PFSK-1 (cell line): Measurements from ENCODE around the gene RASA1.

Experiments
- FOXP2 ChIP-seq: optimal IDR thresholded peaks from 2 replicates; pipeline ENCODE3; 2011; ENCODE audit warnings: borderline replicate concordance, control low read depth, inconsistent platforms; ENCODE audit not compliant: insufficient read depth; ENCODE audit errors: extremely low read length, extremely low read depth
- POLR2AphosphoS5 ChIP-seq: IDR thresholded peaks from 2 replicates; pipeline ENCODE4 v1.6.1; 2012; ENCODE audit warnings: low read depth, mild to moderate bottlenecking, control low read depth, low read length, moderate library complexity
- SIN3A ChIP-seq: IDR thresholded peaks from 2 replicates; pipeline ENCODE4 v1.6.1; 2012; ENCODE audit warnings: mild to moderate bottlenecking, low read length, moderate library complexity, borderline replicate concordance; ENCODE audit not compliant: insufficient read depth
- TAF1 ChIP-seq: IDR thresholded peaks from 2 replicates; pipeline ENCODE4 v1.6.1; 2012; ENCODE audit warnings: low read length, control low read depth, borderline replicate concordance; ENCODE audit not compliant: insufficient read depth
- TF ChIP-seq, protein P1 (sequence below), 2 experiments: IDR thresholded peaks; 2 replicates each; pipeline versions ENCODE4 v1.6.1 to v1.8.0; 2011 to 2012; ENCODE audit warnings: low read depth in 2 of 2, low read length in 2 of 2, control low read depth in 1 of 2, inconsistent platforms in 1 of 2, mild to moderate bottlenecking in 1 of 2, moderate library complexity in 1 of 2; ENCODE audit not compliant: insufficient read depth in 1 of 2

The RASA1 gene

DNA sequence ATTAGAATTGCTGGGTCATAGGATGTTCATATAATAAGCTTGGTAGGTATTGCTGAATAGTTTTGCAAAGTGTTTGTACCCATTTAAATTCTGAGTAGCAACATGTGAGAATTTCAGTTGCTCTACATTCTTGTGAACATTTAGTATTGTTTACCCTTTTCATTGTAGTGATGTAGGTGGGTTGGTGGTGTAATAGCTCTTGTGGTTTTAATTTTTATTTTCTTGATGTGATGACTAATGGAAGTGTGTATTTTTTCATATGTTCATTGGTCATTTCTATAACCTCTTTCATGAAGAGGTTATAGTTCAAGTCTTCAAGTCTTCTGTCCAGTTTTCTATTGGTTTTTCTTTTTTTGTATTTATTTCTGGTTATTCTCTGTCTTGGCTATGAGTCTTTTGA lies 34.4 kb downstream of the RASA1 start:
- no peak for TF ChIP-seq TAF1
- TF ChIP-seq SIN3A: no peak
- TF ChIP-seq POLR2AphosphoS5: no peak
- TF ChIP-seq, protein P1, sequence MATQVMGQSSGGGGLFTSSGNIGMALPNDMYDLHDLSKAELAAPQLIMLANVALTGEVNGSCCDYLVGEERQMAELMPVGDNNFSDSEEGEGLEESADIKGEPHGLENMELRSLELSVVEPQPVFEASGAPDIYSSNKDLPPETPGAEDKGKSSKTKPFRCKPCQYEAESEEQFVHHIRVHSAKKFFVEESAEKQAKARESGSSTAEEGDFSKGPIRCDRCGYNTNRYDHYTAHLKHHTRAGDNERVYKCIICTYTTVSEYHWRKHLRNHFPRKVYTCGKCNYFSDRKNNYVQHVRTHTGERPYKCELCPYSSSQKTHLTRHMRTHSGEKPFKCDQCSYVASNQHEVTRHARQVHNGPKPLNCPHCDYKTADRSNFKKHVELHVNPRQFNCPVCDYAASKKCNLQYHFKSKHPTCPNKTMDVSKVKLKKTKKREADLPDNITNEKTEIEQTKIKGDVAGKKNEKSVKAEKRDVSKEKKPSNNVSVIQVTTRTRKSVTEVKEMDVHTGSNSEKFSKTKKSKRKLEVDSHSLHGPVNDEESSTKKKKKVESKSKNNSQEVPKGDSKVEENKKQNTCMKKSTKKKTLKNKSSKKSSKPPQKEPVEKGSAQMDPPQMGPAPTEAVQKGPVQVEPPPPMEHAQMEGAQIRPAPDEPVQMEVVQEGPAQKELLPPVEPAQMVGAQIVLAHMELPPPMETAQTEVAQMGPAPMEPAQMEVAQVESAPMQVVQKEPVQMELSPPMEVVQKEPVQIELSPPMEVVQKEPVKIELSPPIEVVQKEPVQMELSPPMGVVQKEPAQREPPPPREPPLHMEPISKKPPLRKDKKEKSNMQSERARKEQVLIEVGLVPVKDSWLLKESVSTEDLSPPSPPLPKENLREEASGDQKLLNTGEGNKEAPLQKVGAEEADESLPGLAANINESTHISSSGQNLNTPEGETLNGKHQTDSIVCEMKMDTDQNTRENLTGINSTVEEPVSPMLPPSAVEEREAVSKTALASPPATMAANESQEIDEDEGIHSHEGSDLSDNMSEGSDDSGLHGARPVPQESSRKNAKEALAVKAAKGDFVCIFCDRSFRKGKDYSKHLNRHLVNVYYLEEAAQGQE (IDR thresholded peaks at IDR 0.05; ENCODE audit: insufficient read depth in 1 of 2, low read depth in 2 of 2, low read length in 2 of 2): no peak
- no peak for TF ChIP-seq FOXP2

DNA sequence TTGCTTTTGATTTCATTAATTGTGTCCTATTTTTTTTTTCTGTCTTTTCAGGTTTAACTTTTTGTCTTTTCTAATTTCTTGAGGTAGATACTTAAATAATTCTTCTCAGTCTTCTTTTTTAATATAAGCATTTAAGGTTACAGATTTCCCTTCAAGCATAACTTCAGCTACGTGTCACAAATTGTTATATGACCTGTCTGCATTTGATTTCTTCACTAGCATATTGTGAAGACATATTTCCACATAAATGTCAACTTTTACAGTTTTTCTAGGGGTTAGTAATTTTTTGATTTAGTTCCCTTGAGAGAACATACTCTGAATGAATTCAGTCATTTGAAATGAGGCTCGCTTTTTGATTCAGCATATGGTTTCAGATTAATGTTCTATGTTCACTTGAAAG lies 35.6 kb downstream of the RASA1 start:
- TF ChIP-seq POLR2AphosphoS5 (no peak), SIN3A (no peak), FOXP2 (no peak), TAF1 (no peak)
- TF ChIP-seq, protein P1 (IDR thresholded peaks at IDR 0.05; ENCODE audit: insufficient read depth in 1 of 2, low read depth in 2 of 2, low read length in 2 of 2): no peak

DNA sequence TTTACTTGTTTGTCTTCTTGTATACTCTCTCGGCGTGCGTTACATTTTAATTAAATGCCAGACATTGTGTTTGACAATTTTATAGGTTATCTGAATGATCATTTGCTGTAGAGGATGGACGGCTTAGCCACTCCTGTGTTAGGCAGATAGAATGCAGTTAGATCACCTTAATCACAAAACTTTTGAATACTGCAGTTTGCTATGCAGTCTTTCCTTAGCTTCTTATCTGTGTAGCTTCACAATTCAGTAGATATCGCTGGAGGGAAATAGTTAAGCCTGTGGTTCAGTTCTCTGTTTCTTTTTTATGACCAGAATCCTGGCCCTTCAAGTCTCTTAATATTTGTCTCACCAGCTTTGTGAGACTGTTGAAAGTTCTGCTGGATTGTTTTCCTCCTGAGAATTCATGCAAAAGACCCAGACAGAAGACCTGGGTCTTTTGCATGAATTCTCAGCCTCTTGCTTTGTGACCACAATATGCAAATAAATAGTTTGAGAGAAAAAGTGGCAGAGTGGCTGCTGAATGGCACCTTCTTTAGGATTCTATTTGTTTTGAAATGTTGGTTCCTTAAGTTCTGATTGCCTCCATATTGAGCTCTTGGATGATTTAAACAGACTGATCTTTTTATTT lies 40.2 kb downstream of the RASA1 start:
- TF ChIP-seq, protein P1 (IDR thresholded peaks at IDR 0.05; ENCODE audit: insufficient read depth in 1 of 2, low read depth in 2 of 2, low read length in 2 of 2): no peak
- TF ChIP-seq FOXP2 (no peak), POLR2AphosphoS5 (no peak), SIN3A (no peak), TAF1 (no peak)

DNA sequence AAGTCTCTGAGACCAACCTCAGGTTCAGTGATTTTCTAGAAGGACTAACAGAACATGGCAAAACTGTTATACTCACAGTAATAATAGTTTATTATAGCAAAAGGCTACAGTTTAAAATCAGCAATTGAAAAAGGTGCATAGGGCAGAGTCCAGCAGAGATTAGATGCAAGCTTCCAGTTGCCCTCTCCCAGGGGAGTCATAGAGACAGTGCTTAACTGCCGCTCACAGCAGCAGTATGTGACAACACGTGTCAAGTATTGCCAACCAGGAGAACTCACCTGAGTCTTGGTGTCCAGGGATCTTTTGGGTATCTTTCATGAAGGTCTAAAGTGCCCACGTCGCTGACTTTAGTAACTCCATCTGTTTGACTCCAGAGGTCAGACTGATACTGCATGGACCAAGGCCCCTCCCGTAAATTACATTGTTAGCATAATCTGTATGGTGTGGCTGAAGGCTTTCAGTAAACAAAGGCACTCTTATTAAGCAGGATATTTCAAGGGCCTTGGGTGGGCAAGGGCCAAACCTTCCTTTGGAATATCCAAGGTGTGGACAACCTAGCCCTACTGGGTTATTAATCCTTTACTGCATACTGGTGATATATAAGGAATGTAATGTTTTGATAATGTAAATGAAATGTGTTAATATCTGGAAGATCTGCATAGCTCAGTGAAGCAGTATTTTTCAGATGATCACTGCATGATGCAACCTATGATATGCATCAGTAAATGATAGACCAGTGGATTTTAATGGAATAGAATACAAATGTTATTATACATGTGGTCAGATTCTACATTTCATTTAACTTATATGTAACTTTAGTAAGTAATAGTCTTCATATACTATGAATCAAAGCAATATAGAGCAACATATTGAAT lies 44.0 kb downstream of the RASA1 start:
- no peak for TF ChIP-seq FOXP2
- no peak for TF ChIP-seq TAF1

DNA sequence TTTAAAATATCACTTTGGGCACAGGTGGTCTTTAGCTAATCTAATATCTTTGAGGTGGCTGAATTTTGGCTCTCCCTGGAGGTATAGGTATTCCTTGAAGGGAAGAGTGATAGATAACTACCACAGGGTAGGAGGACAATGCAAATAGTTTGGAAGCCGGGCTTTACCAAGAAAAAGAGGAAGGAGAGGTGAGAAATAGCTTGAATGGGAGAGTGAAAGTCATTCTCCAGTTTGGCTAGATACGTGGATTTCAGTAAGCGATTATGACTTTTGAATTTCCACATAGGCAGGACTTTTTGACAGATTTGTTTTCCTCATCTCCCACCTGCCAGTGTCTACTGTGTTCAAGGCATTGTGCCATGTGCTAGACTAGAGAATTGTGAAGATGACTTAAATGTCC lies 45.5 kb downstream of the RASA1 start:
- TF ChIP-seq, protein P1 (IDR thresholded peaks at IDR 0.05; ENCODE audit: insufficient read depth in 1 of 2, low read depth in 2 of 2, low read length in 2 of 2): no peak
- no peak for TF ChIP-seq SIN3A
